SKM-1 (cell line): ENCODE measurements around the gene SLC6A7.

Source experiments
- DNase-seq: peaks from one replicate; lab custom pipeline; 2025; ENCODE audit not compliant: unreplicated experiment; lab: John Stamatoyannopoulos, UW

Gene SLC6A7

DNA sequence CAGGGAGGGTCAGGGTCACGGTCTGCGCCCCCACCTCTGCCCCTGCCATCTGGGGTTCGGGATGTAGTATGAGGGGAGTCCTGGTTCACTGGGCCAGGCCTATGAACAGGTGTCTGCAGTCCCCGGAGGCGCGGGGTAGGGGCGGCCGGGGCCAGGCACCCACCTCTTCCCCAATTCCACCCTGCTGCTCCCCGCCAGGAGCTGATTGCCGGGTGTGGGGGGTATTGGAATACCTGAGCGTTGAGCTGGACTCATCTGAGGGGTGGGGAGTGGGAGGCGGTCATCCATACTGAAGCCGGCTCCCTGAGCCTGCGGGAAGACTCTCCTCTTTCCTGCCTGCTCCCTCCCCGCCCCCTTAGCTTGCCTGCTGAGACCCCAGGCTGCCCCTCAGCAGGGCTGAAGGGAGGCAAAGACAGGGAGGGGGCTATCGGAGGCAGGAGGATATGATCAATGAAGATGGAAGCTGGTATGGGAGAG, 679 bp downstream of the SLC6A7 start:
- no peak for DNase-seq

DNA sequence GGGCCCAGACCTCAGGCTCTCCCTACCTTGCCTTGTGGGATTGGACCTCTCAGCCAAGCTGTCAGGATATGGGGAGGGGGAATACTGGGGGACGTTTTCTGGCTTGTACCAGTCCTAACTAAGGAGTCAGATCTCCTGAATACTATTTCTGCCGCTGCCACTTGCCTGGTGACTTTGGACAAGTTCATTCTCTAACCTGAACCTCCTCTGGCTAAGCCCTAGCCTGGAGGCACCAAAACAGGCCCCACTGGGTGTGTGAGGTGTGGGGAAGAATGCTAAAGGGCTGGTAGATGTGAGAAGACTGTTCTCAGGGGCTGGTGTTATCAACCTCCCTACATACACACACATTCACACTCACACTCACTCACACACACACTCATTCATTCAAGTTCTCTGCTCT, 1.1 kb downstream of the SLC6A7 start:
- DNase-seq = no peak

DNA sequence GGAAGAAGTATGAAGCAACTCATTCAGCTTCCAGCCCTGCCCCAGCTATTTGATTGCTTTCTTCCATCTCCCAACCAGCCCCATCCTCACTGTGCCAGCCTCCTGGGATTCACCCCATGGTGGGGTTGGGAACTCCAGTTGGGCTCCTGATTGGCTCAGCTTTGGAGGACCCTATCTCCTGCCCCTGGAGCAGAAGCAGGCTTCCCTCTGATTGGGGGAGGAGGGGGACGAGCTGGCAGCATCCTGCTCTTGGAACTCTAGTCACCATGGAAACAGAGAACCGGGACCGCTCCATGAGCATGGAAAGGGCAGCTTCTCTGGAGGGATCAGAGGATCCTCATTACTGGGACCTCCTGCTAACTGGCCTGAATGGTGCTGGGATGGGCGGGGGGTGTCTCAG, 2.6 kb downstream of the SLC6A7 start:
- no peak for DNase-seq

DNA sequence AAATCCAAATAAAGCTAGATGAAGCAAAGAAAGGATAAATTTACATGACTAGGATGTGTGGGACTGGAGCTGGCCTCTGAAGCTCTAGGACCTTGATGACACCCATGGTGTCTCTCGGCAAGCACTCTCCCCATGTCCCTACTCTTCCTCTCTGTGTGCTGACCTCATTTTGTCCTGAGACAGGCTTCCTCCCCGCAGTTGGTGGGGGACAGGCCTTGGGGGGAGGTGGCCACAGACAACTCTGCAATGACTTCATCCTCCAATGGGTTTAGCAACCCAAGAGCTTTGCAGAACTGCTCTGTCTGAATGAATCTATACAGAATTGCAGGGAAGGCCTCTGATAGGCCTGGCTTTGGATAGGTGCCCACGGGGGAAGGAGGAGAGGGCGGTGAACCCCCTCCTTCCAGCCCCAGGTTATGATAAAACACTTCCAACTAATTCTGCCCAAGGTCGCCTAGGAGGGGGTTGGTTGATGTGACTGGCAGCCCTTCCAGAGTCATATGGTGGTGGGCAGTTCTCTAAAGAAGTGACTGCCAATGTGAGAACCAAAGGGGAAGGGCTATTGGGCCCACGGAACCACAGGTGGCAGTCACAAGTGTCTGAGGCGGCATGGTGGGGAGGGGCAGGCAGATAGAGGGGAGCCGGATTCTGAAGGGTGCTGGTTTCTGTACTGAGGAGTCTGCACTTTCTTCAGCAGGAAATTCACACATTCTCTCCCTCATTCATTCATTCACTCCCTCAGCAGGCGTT, 6.0 kb downstream of the SLC6A7 start:
- peak; percentile 35 for DNase-seq

DNA sequence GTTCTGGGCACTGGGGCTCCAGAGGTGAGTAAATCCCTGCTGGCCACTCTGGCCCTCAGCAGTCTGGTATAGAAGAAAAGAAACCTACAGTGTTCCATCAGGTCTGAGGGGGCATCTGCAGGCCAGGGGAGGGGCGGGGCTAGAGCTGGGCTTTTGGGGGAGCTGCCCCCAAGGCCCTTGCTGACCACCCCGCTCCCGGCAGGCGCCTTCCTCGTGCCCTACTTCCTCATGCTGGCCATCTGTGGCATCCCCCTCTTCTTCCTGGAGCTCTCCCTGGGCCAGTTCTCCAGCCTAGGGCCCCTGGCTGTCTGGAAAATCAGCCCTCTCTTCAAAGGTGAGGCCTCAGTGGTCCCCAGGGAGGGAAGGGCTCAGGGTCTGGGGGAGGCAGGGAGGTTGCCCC, 6.7 kb downstream of the SLC6A7 start:
- DNase-seq = no peak

DNA sequence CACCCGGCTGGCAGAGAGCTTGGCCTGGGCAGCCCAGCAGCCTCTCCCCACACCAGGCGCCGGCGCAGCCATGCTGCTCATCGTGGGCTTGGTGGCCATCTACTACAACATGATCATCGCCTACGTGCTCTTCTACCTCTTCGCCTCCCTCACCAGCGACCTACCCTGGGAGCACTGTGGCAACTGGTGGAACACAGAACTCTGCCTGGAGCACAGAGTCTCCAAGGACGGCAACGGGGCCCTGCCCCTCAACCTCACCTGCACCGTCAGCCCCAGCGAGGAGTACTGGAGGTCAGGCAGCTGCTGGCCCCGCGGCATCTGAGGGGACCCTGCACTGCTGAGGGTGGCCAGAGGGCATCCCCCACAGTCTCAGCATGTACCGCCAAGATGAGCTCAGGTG, 7.1 kb downstream of the SLC6A7 start:
- no peak for DNase-seq

DNA sequence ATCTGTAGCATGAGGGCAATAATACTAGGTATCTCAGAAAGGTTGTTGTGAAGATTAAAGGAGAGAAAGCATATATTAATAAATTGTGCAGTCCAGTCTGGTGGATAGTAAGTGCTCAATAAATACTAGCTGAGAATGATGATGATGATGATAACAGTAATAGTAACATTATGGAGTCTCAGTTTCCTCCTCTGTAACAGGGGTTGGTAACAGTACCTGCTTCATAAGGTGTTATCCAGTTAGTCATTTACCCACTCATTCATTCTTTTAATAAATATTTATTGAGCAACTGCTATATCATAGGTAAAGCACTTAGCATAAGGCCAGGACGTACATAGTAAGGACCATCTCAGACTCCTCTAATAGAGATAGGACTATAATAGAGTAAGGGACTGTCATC, 7.6 kb downstream of the SLC6A7 start:
- DNase-seq = no peak

DNA sequence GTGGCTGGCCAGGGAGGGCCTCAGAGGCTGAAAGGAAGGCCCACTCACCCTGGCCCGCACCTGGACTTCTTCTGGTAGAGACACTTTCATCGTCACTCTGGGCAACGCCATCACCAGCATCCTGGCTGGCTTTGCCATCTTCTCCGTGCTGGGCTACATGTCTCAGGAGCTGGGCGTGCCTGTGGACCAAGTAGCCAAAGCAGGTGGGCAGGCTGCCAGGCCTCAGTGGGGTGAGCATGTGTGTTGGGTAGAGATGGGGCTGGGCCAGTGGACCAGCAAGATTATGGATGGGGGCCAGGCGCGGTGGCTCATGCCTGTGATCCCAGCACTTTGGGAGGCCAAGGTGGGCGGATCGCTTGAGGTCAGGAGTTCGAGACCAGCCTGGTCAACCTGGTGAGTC, 12.6 kb downstream of the SLC6A7 start:
- DNase-seq = no peak

DNA sequence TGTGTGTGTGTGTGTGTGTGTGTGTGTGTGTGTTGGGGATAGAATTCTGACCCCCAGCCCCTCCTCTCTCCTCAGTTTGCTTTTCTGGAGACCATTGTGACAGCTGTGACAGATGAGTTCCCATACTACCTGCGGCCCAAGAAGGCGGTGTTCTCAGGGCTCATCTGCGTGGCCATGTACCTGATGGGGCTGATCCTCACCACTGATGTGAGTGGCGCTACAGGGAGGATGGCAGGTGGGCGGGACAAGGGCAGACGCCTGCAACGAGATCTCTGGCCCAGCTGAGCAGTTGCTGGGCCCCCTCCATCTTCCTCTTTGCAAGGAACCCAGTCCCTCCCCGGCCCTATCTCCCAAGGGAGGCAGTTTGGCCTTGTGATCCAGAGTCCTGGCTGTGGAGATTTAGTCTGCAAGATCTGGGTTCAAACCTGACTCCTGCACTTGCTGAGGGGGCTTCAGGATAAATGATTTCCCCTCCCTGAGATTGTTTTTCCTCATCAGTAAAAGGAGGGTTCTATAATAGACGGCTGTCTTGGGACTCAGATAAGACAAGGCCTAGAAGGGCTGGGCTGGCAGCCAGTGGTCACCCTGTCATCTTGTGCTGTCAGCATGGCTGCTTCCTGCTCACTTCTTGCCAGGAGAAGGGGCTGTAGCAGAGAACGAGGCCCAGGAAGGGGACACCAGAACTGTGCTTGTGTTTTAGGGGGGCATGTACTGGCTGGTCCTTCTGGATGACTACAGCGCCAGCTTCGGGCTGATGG, 14.1 kb downstream of the SLC6A7 start:
- no peak for DNase-seq

DNA sequence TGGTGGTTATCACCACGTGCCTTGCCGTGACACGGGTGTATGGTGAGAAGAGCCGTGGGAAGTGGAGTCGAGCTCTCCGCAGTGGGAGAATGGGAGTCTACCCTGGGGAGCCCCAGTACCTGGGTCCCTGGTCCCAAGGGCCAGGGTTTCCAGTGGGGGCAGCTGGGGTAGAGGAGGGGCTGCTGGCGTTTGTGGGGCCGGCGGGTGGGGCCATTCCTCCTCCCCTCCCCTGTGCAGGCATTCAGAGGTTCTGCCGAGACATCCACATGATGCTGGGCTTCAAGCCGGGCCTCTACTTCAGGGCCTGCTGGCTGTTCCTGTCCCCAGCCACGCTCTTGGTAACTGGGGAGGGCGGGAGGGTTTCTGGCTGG, 14.7 kb downstream of the SLC6A7 start:
- DNase-seq = no peak

DNA sequence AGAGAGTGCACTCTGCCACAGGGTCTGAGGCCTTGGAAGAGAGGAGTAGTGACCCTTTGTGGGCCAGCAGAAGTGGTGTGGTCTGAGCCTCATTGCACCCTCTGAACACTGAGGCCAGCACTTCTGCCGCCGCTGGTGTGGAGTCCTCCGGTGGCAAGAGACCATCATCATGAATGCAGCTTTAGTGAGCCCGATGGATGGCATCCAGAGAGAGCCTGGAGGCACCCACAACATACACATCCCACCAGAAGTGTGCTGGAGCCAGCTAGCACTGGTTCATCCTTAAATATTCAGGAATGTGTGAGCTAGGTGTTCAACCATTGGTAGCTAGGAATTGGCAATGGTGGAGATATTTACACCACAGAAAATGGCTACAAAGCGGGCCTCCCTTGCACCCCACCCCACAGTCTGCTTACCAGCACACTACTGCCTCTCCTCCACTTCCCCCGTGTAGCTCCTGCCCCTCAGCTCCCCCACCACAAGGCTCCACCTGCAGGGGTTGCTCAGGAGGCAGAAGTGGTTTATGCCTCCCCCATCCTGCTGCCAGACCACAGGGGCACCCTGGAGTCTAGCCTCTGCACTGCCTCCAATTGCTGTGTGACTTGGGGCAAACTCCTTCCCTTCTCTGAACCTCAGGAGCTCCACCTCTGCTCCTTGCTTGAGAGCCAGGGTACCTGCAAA, 16.4 kb downstream of the SLC6A7 start:
- DNase-seq = no peak

DNA sequence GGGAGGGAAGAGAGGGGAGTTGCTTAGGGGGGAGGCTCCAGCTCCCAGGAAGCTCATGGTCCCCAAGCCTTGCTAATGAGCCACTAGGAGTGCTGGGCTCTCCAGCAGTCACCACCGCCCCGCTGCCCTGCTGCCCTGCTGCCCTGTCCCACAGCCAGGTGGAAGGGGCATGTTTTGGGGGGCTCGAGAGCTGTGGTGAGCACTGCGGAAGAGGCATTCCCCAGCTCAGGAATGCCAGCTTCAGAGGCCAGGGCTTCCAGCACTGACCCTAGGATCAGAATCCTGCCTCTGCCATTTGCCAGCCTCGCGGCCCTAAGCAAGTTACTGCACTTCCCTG, 16.9 kb downstream of the SLC6A7 start:
- DNase-seq = no peak

DNA sequence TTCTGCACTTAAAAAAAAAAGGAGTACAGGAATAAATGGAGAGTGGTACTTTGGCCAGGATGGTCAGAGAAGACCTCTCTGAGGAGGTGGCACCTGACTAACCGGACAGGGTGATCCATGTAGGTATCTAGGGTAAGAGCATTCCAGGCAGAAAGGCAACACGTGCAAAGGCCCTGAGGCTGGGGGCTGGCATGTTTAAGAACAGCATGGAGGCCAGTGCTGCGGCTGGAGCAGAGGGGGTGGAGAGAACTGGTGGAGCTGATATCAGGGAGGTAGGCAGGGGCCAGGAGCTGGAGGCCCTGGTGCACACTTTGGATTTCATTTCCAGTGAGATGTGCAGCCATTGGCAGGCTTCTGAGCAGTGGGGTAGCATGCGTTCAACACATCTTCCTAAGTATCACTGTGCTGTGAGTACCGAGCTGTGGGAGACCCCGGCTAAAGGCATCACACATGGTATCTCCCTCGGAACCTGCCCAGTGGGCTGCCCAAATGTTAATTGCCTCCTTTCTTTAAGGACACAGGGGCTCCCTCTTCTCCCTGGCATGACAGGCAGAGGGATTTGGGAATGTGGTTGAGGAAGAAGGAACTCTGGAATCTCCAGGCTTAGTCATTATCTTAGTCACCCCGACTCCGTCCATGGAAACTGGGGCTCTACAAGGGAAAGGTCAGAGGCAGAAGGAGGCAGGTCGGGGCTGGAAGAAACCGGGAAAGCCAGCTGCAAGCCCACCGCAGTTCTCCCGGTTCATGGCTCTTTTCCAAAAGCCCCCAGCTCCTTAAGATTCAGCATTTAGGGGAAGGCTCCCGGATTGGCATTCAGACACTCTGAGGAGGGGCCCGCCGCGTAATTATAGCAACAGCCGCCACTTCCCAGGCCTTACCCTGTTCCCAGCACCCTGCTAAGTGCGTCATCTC, 18.6 kb downstream of the SLC6A7 start:
- no peak for DNase-seq

DNA sequence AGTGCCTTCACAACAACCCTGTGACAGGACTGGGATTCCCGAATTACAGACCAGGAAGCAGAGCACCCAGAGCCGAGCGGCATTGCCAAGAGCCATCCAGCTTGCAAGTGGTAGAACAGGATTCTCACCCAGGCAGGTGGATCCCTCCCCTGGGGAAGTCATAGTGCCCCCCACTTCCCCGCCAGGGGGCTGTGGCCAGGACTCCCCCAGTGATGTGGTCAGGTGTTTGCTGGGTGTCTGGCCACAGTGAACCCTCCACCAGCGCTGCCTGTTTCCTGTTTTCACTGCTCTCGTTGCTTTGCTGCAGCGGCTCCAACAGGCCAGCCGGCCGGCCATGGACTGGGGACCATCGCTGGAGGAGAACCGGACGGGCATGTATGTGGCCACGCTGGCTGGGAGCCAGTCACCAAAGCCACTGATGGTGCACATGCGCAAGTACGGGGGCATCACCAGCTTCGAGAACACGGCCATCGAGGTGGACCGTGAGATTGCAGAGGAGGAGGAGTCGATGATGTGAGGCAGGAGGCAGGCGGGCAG, 19.3 kb downstream of the SLC6A7 start:
- no peak for DNase-seq

DNA sequence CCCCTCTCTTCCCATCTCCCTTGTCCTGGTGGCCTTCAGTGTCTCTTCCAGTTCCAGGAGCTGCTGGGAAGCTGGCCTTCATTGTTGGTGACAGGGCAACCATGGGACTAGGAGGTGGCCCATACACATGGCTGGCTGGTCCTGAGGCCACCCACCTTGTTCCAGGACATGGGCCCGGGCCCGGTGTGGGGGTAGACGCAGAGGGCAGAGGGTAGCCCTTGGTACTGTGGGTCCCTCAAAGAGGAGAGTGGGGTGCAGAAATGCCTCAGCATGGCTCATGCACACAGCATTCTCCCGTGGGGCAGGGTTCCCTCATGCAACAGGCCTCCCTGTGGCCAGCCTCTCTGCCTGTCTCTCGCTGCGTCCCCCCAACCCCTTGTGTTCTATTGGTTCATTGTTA, 20.8 kb downstream of the SLC6A7 start:
- DNase-seq = no peak

DNA sequence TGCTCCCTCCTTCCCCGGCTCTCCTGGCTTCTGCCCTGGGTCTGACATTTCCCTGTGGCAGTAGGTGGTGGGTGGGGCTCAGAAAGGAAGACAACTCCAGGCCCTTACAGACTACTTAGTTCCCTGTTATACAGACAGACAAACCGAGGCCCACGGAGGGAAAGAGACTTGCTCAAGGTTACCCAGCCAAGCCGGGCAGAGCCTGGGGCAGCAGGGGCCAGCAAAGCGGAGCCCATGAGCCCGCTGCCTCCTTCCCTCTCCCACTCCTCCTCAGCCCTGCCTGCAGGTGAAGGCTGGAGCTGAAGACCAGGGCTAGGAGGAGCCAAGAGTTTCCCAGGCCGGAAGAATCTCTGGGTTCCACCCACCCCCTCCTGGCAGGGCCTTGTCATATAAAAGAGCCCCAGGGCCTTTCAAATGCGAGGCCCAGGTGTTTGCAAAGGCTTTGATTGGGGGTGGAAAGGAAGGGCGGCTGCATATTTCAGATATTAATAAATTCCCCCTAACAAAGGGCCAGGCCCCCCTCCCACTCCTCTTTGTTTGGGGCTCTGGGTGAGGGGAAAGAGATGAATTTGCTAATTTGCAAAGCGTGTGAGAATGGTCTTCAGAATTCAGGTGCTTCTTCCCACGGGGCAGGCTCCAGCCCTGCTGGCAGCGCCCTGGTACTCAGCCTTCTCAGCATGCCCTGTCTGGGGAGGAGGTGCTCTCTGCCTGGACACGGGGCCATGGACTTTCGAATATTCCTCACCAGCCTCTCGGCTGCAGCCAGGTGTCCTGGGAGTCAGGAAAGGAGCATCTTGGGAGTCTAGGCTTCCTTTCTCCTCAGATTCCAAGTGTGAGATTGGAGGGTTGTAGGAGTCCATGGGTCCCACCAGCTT, 21.5 kb downstream of the SLC6A7 start:
- DNase-seq = no peak

DNA sequence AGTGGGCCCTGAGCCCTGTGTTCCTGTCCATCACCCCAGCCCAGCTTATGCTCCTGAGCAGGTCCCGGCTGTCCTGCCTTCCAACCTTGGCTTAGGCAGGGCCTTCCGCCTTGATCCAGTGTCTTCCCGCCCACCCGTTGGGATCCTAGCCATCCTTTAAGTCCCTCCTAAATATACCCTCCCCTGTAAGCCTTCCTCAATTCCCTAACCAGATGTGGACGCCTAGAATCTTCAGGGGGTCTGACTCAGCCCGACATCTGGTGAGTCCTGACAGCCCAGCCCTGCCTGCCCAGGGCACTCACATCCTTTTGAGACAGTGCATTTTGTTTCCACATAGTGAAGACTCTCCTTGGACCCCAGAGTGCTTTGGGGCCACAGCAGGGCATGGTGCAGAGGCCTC, 23.7 kb downstream of the SLC6A7 start:
- DNase-seq = no peak

DNA sequence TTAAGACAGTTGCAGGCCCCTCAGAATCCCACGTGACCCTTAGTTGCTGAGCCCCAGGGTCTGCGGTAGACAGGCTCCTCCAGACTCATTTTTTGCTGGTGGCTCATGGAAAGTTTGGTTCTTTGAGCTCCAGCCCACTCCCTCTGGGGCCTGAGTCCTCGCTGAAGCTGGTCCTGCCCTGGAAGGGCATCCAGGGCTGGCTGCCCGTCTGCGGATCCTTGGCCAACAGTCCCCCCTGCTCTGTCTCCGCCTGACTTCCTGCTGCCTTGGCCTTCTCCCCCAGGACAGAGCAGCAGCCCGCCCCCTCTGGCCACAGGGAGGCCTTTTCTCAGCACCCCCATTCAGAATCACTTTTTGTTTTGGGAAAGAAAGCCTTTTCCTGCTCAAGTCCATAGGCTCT, 24.4 kb downstream of the SLC6A7 start:
- no peak for DNase-seq

DNA sequence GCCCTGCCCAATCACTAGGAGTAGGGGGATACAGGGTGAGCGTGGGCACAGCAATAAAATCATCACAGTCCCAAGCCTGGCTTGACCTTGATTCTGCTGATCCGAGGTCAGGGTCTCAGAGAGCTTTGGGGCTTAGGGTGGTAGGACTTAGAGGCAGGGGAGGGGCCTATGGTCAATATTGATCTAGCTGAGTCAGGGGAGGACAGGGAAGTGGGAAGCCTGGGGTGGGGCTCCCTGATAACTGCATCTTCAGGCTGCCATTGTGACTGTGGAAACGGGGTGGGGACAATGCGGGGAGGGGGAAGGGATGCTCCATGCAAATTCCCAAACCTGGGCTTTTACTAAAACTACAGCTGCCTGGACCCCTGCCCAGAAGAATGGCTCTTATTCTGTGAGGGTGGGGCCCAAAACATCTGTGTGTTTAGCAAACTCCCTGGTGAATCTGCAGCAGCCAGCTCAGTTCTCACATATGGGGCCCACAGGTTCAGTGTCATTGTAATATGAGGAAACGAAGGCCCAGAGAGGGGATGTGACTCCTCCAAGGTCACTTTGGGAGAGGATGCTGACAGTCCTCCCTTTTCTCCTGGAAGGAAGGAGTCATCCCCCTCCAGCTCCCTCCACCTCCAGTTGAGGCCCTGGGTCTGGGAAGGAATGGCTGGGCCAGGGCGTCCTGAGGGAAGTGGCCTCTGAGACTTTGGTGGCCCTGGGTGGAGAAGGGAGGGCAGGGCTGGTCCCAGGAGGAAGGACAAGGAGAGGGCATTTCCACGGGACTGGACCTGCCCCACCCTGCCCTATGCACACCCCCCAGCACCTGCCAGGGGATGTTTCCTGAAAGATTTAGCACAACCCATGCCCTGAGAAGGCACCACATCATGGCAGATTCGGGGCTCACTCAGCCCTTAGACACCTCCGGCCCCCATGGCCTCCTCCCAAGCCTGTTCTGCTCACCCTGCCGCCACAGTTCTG, 26.4 kb downstream of the SLC6A7 start:
- DNase-seq = no peak
